ENCODE results near the gene ATP1B4. TPM values are rescaled to one million over a fixed set of nuclear protein-coding genes. Genes with fewer than 3 reads are reported as not detected.

Gene ATP1B4
- total and polyA plus RNA-seq, 4 donors = not detected

GRCh38 chrX:120332394-120332793 is 29.5 kb upstream of the ATP1B4 start:
- 69 to 100% methylated on average over 1 of the region's 1 CpG for WGBS, 2 donors

GRCh38 chrX:120334151-120334550 is 27.7 kb upstream of the ATP1B4 start:
- H3K4me1 ChIP-seq (ENCODE audit: control insufficient read depth in 5 of 5, insufficient read depth in 5 of 5, low read length in 5 of 5) = no peaks in the 10 kb centered on the region
- 41 to 53% methylated on average over 2 of the region's 2 CpGs for WGBS, 2 donors
- no peak for TF ChIP-seq CTCF (IDR thresholded peaks at IDR 0.05; ENCODE audit: control extremely low read depth, extremely low read depth)
- no peaks in the 10 kb centered on the region for H3K36me3 ChIP-seq (ENCODE audit: control insufficient read depth in 4 of 4, insufficient read depth in 4 of 4, low read length in 4 of 4)
- DNase-seq (no peak), ATAC-seq (ENCODE audit: insufficient read depth, low FRiP score) (no peak)
- no peak overlapping the region for H3K27ac ChIP-seq (ENCODE audit: low read depth in 1 of 2, low read length in 1 of 2)
- no peak overlapping the region for H3K9ac ChIP-seq (ENCODE audit: insufficient read depth in 1 of 2, low read length in 2 of 2)
- H3K4me3 ChIP-seq = no peak overlapping the region
- H3K27me3 ChIP-seq (ENCODE audit: control insufficient read depth in 3 of 3, insufficient read depth in 3 of 3, low read length in 2 of 3) = no peaks in the 10 kb centered on the region
- peaks cover 0 to 11% (median 3%) of the 10 kb centered on the region in 4 donors for H3K9me3 ChIP-seq (ENCODE audit: control insufficient read depth in 4 of 4, insufficient read depth in 3 of 4, low read length in 3 of 4)

More at GRCh38 chrX:120332394-120332793, 29.5 kb upstream of the ATP1B4 start:
- Histone ChIP-seq H3K4me3 (no peak overlapping the region), H3K36me3 (ENCODE audit: control insufficient read depth in 4 of 4, insufficient read depth in 4 of 4, low read length in 4 of 4) (no peaks in the 10 kb centered on the region), H3K9me3 (ENCODE audit: control insufficient read depth in 4 of 4, insufficient read depth in 3 of 4, low read length in 3 of 4) (peaks cover 0 to 9% (median 3%) of the 10 kb centered on the region in 4 donors), H3K27me3 (ENCODE audit: control insufficient read depth in 3 of 3, insufficient read depth in 3 of 3, low read length in 2 of 3) (no peaks in the 10 kb centered on the region), H3K4me1 (ENCODE audit: control insufficient read depth in 5 of 5, insufficient read depth in 5 of 5, low read length in 5 of 5) (no peaks in the 10 kb centered on the region), H3K9ac (ENCODE audit: insufficient read depth in 1 of 2, low read length in 2 of 2) (no peak overlapping the region), H3K27ac (ENCODE audit: low read depth in 1 of 2, low read length in 1 of 2) (no peak overlapping the region)
- ATAC-seq (ENCODE audit: insufficient read depth, low FRiP score) (no peak), DNase-seq (no peak)
- no peak for TF ChIP-seq CTCF (IDR thresholded peaks at IDR 0.05; ENCODE audit: control extremely low read depth, extremely low read depth)

- DNase-seq = no peak
- Histone ChIP-seq H3K4me3 (no peak overlapping the region), H3K27me3 (ENCODE audit: control insufficient read depth in 3 of 3, insufficient read depth in 3 of 3, low read length in 2 of 3) (no peaks in the 10 kb centered on the region), H3K4me1 (ENCODE audit: control insufficient read depth in 5 of 5, insufficient read depth in 5 of 5, low read length in 5 of 5) (no peaks in the 10 kb centered on the region), H3K36me3 (ENCODE audit: control insufficient read depth in 4 of 4, insufficient read depth in 4 of 4, low read length in 4 of 4) (no peaks in the 10 kb centered on the region), H3K27ac (ENCODE audit: low read depth in 1 of 2, low read length in 1 of 2) (no peak overlapping the region), H3K9me3 (ENCODE audit: control insufficient read depth in 4 of 4, insufficient read depth in 3 of 4, low read length in 3 of 4) (peaks cover 0 to 13% (median 6%) of the 10 kb centered on the region in 4 donors), H3K9ac (ENCODE audit: insufficient read depth in 1 of 2, low read length in 2 of 2) (no peak overlapping the region)
- no peak for TF ChIP-seq CTCF (IDR thresholded peaks at IDR 0.05; ENCODE audit: control extremely low read depth, extremely low read depth)
- no peak for ATAC-seq (ENCODE audit: insufficient read depth, low FRiP score)
- WGBS, 2 donors = 56 to 61% methylated on average over 1 of the region's 1 CpG
These were observed 27.3 kb upstream of the ATP1B4 start for GRCh38 chrX:120334603-120335002.

GRCh38 chrX:120335289-120335688 is 26.6 kb upstream of the ATP1B4 start:
- Histone ChIP-seq H3K9ac (ENCODE audit: insufficient read depth in 1 of 2, low read length in 2 of 2) (no peak overlapping the region), H3K27ac (ENCODE audit: low read depth in 1 of 2, low read length in 1 of 2) (no peak overlapping the region), H3K9me3 (ENCODE audit: control insufficient read depth in 4 of 4, insufficient read depth in 3 of 4, low read length in 3 of 4) (peaks cover 0 to 13% (median 6%) of the 10 kb centered on the region in 4 donors), H3K27me3 (ENCODE audit: control insufficient read depth in 3 of 3, insufficient read depth in 3 of 3, low read length in 2 of 3) (no peaks in the 10 kb centered on the region), H3K4me1 (ENCODE audit: control insufficient read depth in 5 of 5, insufficient read depth in 5 of 5, low read length in 5 of 5) (no peaks in the 10 kb centered on the region), H3K4me3 (no peak overlapping the region), H3K36me3 (ENCODE audit: control insufficient read depth in 4 of 4, insufficient read depth in 4 of 4, low read length in 4 of 4) (no peaks in the 10 kb centered on the region)
- ATAC-seq (ENCODE audit: insufficient read depth, low FRiP score) (no peak), DNase-seq (no peak)
- 55 to 66% methylated on average over 2 of the region's 2 CpGs for WGBS, 2 donors
- no peak for TF ChIP-seq CTCF (IDR thresholded peaks at IDR 0.05; ENCODE audit: control extremely low read depth, extremely low read depth)

Data from lung (tissue), 12 donors.